ENCODE data around the gene DCLRE1B. TPM values are rescaled to one million over a fixed set of nuclear protein-coding genes. Genes with fewer than 3 reads are reported as not detected.

Gene DCLRE1B
- total and polyA plus RNA-seq, 10 donors: 1.9 to 10.5 (median 7.3) TPM

DNA sequence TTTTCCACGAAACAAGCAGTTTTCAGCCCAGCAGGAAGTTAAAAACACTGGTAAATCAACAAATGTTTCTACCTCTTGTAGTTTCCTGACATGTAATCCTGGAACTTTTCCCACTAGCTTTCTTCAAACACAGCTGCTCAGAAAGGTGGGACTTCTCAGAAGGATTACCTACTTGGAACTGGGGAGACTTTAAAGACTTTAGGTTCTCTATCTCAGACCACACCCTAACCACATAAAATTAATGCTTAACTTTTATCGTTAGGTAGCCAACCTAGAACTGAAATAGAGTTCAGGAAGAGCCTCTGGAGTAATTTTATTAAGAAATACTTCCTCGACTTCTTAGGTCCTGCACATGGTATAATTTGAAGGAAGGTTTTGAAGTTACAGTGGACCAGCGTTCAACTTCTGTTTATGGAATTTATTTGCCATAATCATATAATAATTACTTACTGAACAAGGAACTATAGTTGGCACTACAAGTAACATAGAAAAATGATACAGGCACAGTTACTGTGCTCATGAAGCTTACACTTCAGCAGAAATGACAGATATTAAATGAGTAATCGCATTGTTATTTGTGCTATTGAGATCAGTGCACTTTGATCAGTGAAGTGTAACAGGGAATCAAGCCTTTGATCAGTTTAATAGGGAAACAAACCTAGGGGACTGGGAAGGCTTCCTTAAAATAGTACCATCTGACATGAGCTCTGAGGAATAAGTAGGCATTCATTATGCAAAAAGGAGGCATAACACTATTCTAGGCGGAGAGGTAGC is 17.5 kb upstream of the DCLRE1B start, which contains the start of gene BCL2L15:
BCL2L15 (minus strand) TSS at position 180 of the 774 bp plus-strand sequence. CDS start 206 bp downstream, outside the sequence.
- no peaks in the 10 kb centered on the region for H3K9me3 ChIP-seq
- H3K27ac ChIP-seq: peak within 1 kb of the TSS in 5 of 8 donors; percentile 7 to 56 (median 42)
- no peaks in the 10 kb centered on the region for H3K27me3 ChIP-seq (replicated peaks in 1 of 7)
- H3K4me1 ChIP-seq: peaks cover 0 to 27% (median 2%) of the 10 kb centered on the region in 6 donors
- DNase-seq: no peak
- H3K36me3 ChIP-seq: no peaks in the 10 kb centered on the region
- intact Hi-C loops (cut with DNase I; ENCODE audit: low total_unique reads): no loop called here
- TF ChIP-seq POLR2AphosphoS5 (IDR thresholded peaks at IDR 0.05) (no peak), POLR2A (IDR thresholded peaks at IDR 0.05) (no peak)
- TF ChIP-seq, protein P1, sequence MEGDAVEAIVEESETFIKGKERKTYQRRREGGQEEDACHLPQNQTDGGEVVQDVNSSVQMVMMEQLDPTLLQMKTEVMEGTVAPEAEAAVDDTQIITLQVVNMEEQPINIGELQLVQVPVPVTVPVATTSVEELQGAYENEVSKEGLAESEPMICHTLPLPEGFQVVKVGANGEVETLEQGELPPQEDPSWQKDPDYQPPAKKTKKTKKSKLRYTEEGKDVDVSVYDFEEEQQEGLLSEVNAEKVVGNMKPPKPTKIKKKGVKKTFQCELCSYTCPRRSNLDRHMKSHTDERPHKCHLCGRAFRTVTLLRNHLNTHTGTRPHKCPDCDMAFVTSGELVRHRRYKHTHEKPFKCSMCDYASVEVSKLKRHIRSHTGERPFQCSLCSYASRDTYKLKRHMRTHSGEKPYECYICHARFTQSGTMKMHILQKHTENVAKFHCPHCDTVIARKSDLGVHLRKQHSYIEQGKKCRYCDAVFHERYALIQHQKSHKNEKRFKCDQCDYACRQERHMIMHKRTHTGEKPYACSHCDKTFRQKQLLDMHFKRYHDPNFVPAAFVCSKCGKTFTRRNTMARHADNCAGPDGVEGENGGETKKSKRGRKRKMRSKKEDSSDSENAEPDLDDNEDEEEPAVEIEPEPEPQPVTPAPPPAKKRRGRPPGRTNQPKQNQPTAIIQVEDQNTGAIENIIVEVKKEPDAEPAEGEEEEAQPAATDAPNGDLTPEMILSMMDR (IDR thresholded peaks at IDR 0.05 in 8 of 11, conservative IDR thresholded peaks at IDR 0.05 in 3 of 11): no peak
- WGBS, 5 donors: 52 to 74% (median 69%) methylated on average over 6 of the region's 6 CpGs
- H3K4me3 ChIP-seq: peak within 1 kb of the TSS in 1 of 8 donors; percentile 6

DNA sequence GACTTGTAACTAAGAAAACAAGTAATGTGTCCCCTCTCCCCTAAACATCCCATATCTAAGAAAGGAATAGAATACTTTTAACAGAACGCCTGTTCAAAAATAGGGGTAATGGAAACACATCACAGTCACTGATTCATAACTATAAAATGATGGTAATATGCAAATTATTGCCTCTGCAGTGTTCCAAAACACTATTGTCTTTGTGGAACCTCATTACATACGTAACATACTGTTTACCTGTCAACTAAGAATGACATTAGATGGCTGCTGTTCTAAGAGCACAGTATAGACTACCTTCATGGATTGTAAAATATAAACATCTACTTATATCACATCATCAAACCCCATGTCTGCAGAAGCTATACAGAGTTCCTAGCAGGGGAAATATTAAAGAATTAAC is 14.3 kb upstream of the DCLRE1B start:
- Histone ChIP-seq H3K4me3 (no peak overlapping the region), H3K36me3 (peaks cover 0 to 28% (median 20%) of the 10 kb centered on the region in 6 donors), H3K27ac (no peak overlapping the region), H3K27me3 (replicated peaks in 1 of 7) (no peaks in the 10 kb centered on the region), H3K9me3 (no peaks in the 10 kb centered on the region), H3K4me1 (peaks cover 0 to 17% (median 0%) of the 10 kb centered on the region in 6 donors)
- intact Hi-C loops (cut with DNase I; ENCODE audit: low total_unique reads): no loop called here
- TF ChIP-seq POLR2A (IDR thresholded peaks at IDR 0.05): no peak
- TF ChIP-seq POLR2AphosphoS5 (IDR thresholded peaks at IDR 0.05): no peak
- TF ChIP-seq, protein P1 (IDR thresholded peaks at IDR 0.05 in 8 of 11, conservative IDR thresholded peaks at IDR 0.05 in 3 of 11): no peak
- DNase-seq: no peak
- WGBS, 5 donors: 41 to 68% (median 60%) methylated on average over 2 of the region's 2 CpGs

DNA sequence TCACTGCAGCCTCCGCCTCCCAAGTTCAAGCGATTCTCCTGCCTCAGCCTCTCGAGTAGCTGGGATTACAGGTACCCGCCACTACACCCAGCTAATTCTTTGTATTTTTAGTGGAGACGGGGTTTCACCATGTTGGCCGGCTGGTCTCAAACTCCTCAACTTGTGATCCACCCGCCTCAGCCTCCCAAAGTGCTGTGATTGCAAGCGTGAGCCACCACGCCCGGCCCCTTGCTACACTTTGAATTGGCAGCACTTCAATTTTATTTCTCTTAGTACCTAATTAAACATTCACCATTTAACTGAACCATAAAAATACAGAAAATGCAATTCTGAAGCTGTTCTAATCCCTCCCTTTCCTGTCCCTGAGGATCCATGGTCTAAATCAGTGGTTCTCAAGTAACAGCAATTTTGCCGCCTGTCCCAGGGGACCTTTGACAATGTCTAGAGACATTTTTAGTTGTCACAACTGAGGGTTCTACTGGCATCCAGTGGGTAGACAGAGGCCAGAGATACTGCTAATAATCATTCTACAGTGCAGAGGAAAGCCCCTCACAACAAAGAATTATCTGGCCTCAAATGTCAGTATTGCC is 13.4 kb upstream of the DCLRE1B start:
- TF ChIP-seq, protein P1 (IDR thresholded peaks at IDR 0.05 in 8 of 11, conservative IDR thresholded peaks at IDR 0.05 in 3 of 11): no peak
- TF ChIP-seq POLR2A (IDR thresholded peaks at IDR 0.05): no peak
- no peak for TF ChIP-seq POLR2AphosphoS5 (IDR thresholded peaks at IDR 0.05)
- H3K27ac ChIP-seq: no peak overlapping the region
- WGBS, 5 donors: 86 to 95% (median 92%) methylated on average over 11 of the region's 11 CpGs
- peaks cover 0 to 18% (median 0%) of the 10 kb centered on the region in 6 donors for H3K4me1 ChIP-seq
- H3K36me3 ChIP-seq: peaks cover 0 to 37% (median 29%) of the 10 kb centered on the region in 6 donors
- intact Hi-C loops (cut with DNase I; ENCODE audit: low total_unique reads): no loop called here
- DNase-seq: no peak
- H3K27me3 ChIP-seq (replicated peaks in 1 of 7): no peaks in the 10 kb centered on the region
- H3K9me3 ChIP-seq: no peaks in the 10 kb centered on the region
- H3K4me3 ChIP-seq: no peak overlapping the region

DNA sequence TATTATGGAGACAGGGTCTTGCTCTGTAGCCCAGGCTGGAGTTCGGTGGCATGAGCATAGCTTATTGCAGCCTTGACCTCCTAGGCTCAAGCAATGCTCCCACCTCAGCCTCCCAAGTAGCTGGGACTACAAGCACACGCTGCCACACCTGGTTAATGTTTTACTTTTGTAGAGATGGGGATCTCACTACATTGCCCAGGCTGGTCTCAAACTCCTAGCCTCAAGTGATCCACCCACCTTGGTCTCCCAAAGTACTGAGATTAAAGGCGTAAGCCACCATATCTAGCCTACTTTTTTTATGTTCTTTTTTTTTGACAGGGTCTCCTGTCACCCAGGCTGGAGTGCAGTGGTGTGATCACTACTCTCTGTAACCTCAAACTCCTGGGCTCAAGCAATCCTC is 11.9 kb upstream of the DCLRE1B start:
- DNase-seq: no peak
- intact Hi-C loops (cut with DNase I; ENCODE audit: low total_unique reads): no loop called here
- peaks cover 0 to 27% (median under 1%) of the 10 kb centered on the region in 6 donors for H3K4me1 ChIP-seq
- peaks cover 0 to 53% (median 44%) of the 10 kb centered on the region in 6 donors for H3K36me3 ChIP-seq
- 94 to 98% (median 96%) methylated on average over 3 of the region's 3 CpGs for WGBS, 5 donors
- H3K4me3 ChIP-seq: no peak overlapping the region
- TF ChIP-seq POLR2A (IDR thresholded peaks at IDR 0.05) (no peak), POLR2AphosphoS5 (IDR thresholded peaks at IDR 0.05) (no peak)
- TF ChIP-seq, protein P1 (IDR thresholded peaks at IDR 0.05 in 8 of 11, conservative IDR thresholded peaks at IDR 0.05 in 3 of 11): no peak
- H3K27me3 ChIP-seq (replicated peaks in 1 of 7): no peaks in the 10 kb centered on the region
- peak overlapping the region in 1 of 8 donors; percentile 26 for H3K27ac ChIP-seq
- no peaks in the 10 kb centered on the region for H3K9me3 ChIP-seq

Data from spleen (tissue), 11 donors.